HG02763 (cell line): Measurements from ENCODE around the gene ASMTL.
A peak's percentile ranks its signal among the peaks of the same experiment; 100 is the strongest.
"Not testable (repeated sequence)": the region's sequence is repeated elsewhere in the genome, so short reads cannot be mapped to it uniquely, and the experiment has no call there.

Experiments
- ATAC-seq: cut with Tn5 transposase; IDR thresholded peaks from one replicate; pipeline ENCODE4 v1.9.1; 2021; ENCODE audit warnings: mild to moderate bottlenecking, moderate library complexity; ENCODE audit not compliant: unreplicated experiment

ASMTL gene, protein sequence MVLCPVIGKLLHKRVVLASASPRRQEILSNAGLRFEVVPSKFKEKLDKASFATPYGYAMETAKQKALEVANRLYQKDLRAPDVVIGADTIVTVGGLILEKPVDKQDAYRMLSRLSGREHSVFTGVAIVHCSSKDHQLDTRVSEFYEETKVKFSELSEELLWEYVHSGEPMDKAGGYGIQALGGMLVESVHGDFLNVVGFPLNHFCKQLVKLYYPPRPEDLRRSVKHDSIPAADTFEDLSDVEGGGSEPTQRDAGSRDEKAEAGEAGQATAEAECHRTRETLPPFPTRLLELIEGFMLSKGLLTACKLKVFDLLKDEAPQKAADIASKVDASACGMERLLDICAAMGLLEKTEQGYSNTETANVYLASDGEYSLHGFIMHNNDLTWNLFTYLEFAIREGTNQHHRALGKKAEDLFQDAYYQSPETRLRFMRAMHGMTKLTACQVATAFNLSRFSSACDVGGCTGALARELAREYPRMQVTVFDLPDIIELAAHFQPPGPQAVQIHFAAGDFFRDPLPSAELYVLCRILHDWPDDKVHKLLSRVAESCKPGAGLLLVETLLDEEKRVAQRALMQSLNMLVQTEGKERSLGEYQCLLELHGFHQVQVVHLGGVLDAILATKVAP

DNA sequence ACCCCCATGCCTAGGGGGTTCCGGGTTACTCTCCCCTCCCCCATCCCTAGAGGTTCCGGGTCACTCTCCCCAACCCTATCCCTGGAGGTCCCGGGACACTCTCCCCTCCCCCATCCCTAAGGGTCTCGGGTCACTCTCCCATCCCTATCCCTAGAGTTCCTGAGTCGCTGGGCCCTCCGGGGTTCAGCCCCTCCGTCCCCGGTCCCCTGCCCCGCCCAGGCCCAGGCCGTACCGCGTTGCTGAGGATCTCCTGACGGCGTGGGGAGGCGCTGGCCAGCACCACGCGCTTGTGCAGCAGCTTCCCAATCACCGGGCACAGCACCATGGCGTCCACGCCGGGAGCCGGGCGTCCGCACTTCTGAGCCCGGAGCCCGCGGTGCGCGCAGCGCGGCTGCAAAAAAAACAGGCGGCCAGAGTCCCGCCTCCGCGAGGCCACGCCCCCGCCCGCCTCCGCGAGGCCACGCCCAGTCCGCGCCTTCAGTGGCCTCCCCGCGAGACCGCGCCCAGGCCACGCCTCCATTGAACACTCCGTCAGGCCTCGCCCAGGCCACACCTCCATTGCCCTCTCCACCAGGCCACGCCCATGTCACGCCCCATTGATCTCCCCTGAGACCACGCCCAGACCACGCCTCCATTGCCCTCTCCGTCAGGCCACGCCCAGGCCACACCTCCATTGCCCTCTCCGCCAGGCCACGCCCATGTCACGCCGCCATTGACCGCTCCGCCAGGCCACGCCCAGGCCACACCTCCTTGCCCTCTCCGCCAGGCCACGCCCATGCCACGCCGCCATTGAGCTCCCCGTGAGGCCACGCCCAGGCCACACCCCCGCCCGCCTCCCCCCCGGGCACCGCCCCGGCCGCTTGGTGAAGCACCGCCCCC is at the start of gene ASMTL:
ASMTL (minus strand) TSS at position 394 of the 879 bp plus-strand sequence; CDS start at position 325, 69 bp downstream.
- ATAC-seq: peak; percentile 69

- no peak for ATAC-seq
Measured at GRCh38 chrX:1502241-1502640, 49.5 kb upstream of the ASMTL start.

GRCh38 chrX:1500701-1501624 is 48.3 kb upstream of the ASMTL start:
- peak; percentile 65 for ATAC-seq

DNA sequence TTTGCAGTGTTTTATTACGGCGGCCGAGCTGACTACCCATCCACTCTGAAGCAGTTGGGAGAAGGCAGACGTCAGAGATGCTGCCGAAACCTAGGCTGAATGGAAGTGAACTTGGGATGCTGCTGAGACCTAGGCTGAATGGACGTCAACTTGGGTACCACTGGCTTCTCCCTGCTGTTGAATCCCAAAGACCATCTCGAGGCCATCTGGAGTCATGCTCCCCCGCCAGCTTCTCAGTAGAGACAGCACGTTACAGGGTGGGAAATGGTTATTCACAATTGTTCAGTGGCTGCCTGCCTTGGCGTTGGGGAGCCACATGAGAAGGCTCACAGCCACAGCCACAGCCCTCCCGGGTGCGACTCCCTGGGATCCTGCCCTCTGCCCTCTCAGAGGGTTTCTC is 43.4 kb upstream of the ASMTL start:
- ATAC-seq: no peak

DNA sequence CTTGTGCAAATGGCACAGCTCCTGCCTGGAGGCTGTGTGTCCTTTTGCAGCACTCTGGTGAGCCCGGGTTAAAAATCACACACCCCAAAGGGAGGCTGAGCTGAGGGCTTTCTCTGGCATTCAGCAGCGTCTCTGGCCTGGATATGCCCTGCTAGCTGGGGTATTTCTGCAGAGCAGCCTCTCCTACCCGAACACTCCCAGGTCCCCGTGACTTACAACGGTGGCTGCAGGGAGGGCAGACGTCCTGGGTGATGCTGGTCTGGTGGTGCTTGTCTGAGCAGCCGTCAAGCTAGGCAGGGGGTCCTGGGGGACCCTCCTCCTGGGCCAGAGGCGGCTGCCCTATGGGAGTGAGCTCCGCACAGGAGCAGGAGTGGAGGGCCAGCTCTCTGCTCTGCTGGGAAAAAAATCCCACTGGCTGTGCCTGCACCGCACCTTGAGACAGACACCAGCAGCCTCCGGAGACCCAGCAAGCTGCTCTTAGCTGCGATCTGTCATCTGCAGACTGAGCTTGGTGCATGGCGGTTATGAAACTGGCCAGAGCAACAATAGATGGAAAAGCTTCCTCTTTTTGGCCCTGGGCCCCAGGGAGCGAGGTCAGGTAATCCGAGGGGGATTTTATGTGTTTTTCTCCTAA is 41.3 kb upstream of the ASMTL start:
- peak; percentile 59 for ATAC-seq

DNA sequence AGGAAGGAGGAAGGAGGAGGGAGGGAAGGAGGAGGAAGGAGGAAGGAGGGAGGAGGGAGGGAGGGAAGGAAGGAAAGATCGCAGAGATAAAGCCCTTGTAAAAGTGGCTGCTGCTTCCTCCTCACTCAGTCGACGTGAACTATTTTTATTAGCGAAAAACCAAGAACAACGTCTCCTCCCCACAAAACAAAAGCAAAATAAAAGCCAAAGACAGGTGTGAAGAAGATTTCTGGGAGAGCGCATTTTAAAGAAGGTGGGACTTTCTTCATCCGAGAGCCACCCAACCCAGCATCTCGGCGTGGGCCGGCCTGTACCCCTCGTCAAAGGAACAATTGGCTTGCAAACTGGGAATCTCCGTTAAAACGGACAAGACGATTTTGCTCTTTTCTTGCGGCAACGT is 40.7 kb upstream of the ASMTL start:
- peak; percentile 7 for ATAC-seq

- ATAC-seq: no peak
Measured at GRCh38 chrX:1492421-1493012, 39.8 kb upstream of the ASMTL start.

- ATAC-seq: peak; percentile 63
Measured at GRCh38 chrX:1491851-1492349, 39.2 kb upstream of the ASMTL start.

GRCh38 chrX:1491248-1491647 is 38.5 kb upstream of the ASMTL start:
- ATAC-seq: not testable (repeated sequence)

DNA sequence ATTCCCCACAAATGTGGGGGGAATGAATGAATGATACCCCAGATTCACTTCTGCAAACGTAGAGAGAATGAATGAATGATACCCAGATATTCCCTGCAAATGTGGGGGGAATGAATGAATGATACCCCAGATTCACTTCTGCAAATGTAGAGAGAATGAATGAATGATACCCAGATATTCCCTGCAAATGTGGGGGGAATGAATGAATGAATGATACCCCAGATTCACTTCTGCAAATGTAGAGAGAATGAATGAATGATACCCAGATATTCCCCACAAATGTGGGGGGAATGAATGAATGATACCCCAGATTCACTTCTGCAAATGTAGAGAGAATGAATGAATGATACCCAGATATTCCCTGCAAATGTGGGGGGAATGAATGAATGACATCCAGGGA is 38.0 kb upstream of the ASMTL start:
- not testable (repeated sequence) for ATAC-seq

GRCh38 chrX:1489354-1489753 is 36.6 kb upstream of the ASMTL start:
- ATAC-seq: not testable (repeated sequence)

DNA sequence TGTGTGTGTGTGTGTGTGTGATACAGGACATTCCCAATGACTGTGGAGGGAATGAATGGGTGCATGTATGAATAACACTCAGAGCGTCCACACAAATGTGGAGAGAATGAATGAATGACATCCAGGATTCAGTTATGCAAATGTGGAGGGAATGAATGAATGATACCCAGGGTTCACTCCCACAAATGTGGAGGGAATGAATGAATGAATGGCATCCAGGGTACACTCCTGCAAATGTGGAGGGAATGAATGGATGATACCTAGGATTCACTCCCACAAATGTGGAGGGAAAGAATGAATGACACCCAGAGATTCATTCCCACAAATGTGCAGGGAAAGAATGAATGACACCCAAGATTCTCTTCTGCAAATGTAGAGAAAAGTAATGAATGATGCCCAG is 36.0 kb upstream of the ASMTL start:
- ATAC-seq: no peak

DNA sequence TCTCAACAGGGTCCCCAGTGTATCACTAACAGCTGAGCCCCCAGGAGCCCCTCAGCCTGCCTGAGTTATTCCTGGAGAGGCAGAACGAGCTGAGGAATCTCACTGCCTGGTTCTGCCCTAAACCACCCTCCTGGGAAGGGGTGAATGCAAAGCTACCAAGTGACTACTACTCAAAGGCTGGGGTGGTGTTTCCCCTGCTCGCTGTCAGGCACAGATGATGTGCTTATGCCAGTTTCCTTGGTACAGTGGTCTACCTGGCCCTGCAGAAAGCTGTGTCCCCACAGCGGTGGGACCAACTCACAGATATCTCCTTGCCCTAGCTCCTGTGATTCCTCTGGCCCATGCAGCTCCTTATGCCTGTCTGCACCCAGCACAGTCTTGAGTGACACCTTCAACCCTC is 35.4 kb upstream of the ASMTL start:
- ATAC-seq: no peak

DNA sequence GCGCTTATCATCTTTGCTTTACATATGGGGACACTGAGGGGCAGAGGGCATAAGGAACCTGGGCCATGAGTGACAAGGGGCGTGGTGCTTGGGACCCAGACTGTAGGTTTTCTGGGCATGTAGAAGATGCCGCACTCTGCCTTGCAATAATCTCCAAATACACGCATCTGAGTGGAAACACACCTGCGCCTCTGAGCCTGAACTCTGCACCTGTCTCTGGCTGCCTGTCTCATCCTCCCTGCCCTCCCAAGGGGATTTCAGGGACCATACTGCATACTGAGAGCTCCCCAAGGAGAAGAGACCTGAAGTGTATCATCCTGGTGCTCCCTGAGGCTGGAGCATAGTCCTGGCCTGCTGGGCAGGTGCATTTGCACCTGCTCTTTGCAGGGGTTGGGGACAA is 34.7 kb upstream of the ASMTL start:
- no peak for ATAC-seq

GRCh38 chrX:1486749-1487361 is 34.1 kb upstream of the ASMTL start:
- ATAC-seq: no peak

DNA sequence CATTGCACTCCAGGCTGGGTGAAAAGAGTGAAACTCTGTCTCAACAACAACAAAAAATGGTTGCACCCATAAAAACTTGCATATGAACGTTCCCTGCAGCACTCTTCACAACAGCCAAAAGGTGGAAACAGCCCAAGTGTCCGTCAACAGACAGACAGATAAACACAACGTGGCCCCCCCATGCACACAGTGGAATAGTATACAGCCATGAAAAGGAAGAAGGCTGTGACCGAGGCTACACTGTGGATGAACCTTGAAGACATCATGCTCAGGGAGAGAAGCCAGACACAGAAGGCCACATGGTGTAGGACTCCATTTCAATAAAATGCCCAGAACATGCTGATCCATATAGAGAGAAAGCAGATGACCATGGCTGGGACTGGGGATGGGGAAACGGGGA is 33.5 kb upstream of the ASMTL start:
- ATAC-seq: no peak

- ATAC-seq: no peak
Measured at GRCh38 chrX:1485033-1485432, 32.3 kb upstream of the ASMTL start.

DNA sequence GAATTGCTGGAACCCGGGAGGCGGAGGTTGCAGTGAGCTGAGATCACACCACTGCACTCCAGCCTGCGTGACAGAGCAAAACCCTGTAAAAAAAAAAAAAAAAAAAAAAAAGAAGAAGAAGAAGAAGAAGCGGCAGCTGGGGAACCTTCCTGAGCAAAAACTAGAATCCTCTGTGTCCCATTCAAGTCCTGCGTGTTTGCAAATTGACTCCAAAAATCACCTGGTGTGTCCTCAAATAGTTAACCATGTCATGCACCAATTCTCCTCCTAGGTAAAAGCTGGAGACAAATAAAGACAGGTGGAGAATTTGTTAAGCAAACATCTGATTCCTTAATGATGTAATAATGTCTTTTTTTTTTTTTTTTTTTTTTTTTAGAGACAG is 31.9 kb upstream of the ASMTL start:
- no peak for ATAC-seq
